ENCODE data around the gene CDC42SE2.
"Not testable (repeated sequence)": the region's sequence is repeated elsewhere in the genome, so short reads cannot be mapped to it uniquely, and the experiment has no call there.

CDC42SE2 gene

GRCh38 chr5:131324303-131324702 is 60.5 kb downstream of the CDC42SE2 start:
- no peak for DNase-seq

GRCh38 chr5:131328536-131329285 is 64.9 kb downstream of the CDC42SE2 start:
- no peak for DNase-seq

DNA sequence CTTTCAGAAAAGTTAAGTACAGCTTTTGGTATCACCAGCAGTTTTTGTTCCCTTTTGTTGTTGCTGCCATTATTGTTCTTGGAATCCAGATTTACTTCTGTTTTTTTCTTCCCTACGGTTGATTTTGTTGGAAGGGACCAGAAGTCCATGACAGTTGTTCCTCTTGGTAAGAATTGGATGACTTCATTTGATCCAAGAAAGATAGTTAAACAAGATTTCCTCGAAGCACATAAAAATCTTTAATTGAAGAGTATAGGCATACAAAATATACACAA is 65.4 kb downstream of the CDC42SE2 start:
- no peak for DNase-seq

DNA sequence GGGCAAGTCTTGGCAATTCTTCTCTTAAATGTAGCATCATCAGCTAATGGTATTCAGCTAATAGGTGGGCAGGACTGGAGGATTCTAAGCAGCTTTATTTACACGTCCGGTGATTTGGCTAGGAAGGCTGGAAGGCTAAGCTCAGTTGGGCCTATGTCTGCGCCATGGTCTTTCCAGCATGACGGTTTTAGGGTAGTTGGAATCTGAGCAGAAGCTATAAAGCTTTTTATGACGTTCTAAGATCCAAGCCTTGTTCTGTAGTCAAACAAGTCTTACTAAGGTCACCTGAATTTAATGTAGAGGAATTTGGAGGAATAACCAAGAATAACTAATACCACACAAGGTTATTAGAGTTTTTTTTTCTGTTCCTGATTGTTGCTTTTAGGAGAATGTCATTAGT is 66.2 kb downstream of the CDC42SE2 start:
- no peak for DNase-seq

DNA sequence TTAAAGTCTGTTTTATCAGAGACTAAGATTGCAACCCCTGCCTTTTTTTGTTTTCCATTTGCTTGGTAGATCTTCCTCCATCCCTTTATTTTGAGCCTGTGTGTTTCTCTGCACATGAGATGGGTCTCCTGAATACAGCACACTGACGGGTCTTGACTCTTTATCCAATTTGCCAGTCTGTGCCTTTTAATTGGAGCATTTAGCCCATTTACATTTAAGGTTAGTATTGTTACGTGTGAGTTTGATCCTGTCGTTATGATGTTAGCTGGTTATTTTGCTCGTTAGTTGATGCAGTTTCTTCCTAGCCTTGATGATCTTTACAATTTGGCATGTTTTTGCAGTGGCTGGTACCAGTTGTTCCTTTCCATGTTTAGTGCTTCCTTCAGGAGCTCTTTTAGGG is 71.9 kb downstream of the CDC42SE2 start:
- DNase-seq, result not testable (repeated sequence)

DNA sequence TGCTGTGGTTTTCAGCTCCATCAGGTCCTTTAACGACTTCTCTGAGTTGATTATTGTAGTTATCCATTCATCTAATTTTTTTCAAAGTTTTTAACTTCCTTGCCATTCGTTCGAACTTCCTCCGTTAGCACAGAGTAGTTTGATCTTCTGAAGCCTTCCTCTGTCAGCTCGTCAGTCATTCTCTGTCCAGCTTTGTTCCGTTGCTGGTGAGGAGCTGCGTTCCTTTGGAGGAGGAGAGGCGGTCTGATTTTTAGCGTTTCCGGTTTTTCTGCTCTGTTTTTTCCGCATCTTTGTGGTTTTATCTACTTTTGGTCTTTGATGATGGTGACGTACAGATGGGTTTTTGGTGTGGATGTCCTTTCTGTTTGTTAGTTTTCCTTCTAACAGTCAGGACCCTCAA is 72.9 kb downstream of the CDC42SE2 start:
- DNase-seq, result peak in 1 of 2 donors; percentile 53

GRCh38 chr5:131337240-131338050 is 73.6 kb downstream of the CDC42SE2 start:
- peak in 1 of 2 donors; percentile 55 for DNase-seq

DNA sequence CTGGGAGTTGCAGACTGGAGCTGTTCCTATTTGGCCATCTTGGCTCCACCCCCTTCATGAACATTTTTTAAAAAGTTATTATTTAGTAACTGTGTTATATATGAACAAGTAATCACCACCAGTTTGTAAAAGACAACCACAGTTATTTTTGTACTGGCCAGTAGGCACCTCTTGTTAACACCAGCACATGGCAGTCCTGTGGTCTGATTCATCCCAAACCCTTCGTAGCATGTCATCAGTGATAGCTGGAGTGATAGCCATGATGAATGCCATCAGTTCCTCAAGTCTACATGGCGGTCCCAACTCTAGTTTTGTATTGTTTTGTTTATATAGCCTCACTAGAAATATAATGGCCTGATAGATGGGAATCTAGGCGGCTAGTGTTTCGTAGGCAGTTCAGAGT is 74.2 kb downstream of the CDC42SE2 start:
- DNase-seq, result no peak

- DNase-seq, result not testable (repeated sequence)
Measured at GRCh38 chr5:131344288-131344687, 80.4 kb downstream of the CDC42SE2 start.

GRCh38 chr5:131346204-131346603 is 82.4 kb downstream of the CDC42SE2 start:
- DNase-seq, result not testable (repeated sequence)

GRCh38 chr5:131353991-131354390 is 90.1 kb downstream of the CDC42SE2 start:
- no peak for DNase-seq

- no peak for DNase-seq
Measured at GRCh38 chr5:131355971-131356528, 92.2 kb downstream of the CDC42SE2 start.

DNA sequence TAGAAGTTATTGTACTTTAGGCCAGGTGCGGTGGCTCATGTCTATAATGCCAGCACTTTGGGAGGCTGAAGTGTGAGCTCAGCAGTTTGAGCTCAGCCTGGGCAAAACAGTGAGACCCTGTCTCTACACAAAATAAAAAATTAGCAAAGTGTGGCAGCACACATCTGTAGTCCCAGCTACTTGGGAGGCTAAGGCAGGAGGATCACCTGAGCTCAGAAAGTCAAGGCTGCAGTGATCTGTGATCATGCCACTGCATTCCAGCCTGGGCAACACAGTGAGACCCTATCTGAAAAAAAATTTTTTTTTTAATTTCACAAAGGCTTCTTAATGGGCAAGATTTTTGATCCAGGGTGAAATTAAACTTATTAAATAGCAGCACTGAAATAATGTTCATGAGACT is 92.8 kb downstream of the CDC42SE2 start:
- DNase-seq, result no peak

GRCh38 chr5:131357739-131358561 is 94.1 kb downstream of the CDC42SE2 start:
- peak in 1 of 2 donors; percentile 59 for DNase-seq

DNA sequence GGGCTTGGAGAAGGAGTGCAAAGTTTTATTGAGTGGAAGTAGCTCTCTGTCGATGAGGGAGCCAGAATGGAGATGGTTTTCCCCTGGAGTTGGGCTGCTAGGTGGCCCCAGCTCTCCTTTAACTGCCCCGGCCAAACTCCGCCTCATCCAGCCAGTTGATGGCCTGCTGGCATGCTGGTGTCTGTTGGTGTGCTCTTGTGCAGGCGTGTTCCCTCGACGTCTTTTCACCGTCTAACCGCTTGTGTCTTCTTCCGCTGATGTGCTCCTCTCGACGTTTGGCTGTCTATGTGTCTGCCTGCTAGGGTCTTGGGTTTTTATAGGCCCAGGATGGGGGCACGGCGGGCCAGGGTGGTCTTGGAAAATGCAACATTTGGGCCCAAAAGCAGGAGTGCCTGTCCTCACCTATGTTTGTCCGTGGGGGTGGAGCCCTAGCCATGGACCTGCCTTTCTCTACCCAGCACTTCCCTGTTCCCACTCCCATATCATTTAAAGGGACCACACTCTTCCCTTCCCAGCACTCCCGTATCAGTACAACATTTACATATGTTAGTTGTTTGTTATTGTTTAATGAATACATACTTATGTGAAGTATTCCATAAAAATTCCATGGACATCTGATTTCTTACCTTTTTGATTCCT is 97.9 kb downstream of the CDC42SE2 start:
- no peak for DNase-seq

- no peak for DNase-seq
Measured at GRCh38 chr5:131363811-131364506, 100.1 kb downstream of the CDC42SE2 start.

GRCh38 chr5:131364507-131365050 is 100.7 kb downstream of the CDC42SE2 start:
- no peak for DNase-seq

GRCh38 chr5:131366428-131366827 is 102.6 kb downstream of the CDC42SE2 start:
- DNase-seq, result no peak

- DNase-seq, result no peak
Measured at GRCh38 chr5:131367219-131367860, 103.5 kb downstream of the CDC42SE2 start.

DNA sequence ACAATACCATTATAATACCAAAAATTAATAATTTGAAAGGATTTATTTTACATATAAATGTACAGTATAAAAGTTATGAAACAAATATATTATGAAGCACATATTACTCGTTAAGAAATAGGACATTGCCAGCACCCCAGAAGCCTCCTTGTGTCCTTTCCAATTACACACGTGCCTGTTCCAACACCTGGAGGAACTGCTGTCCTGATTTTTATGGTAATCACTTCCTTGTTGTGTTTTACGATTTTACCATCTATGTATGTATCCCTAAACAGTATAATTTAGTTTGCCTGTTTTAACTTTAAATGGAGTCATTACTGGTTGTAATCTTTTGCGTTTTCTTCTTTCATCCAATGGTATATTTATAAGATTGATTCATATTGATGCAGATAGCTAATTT is 105.0 kb downstream of the CDC42SE2 start:
- no peak for DNase-seq

- no peak for DNase-seq
Measured at GRCh38 chr5:131369558-131369957, 105.7 kb downstream of the CDC42SE2 start.
